ENCODE measurements around the gene GPBP1L1. TPM values are rescaled to one million over a fixed set of nuclear protein-coding genes. Genes with fewer than 3 reads are reported as not detected.
"Not testable (repeated sequence)": the region's sequence is repeated elsewhere in the genome, so short reads cannot be mapped to it uniquely, and the experiment has no call there.

Gene GPBP1L1
- 52.8 TPM for polyA plus RNA-seq (2013, experiment 1 of 2; ENCODE audit: insufficient read length)
- polyA plus RNA-seq (2013, experiment 2 of 2; ENCODE audit: insufficient read length) = 49.3 TPM

GRCh38 chr1:45686288-45687013 is at the start of gene GPBP1L1:
Gene GPBP1L1 (minus strand): TSS chr1:45686533. CDS start chr1:45659087, 27,446 bp downstream.
- peak; percentile 95 for DNase-seq

GRCh38 chr1:45730780-45731319 is 44.5 kb upstream of the GPBP1L1 start:
- DNase-seq = no peak

- no peak for DNase-seq
These were observed 43.9 kb upstream of the GPBP1L1 start for GRCh38 chr1:45730075-45730779.

- not testable (repeated sequence) for DNase-seq
These were observed 39.7 kb upstream of the GPBP1L1 start for GRCh38 chr1:45726007-45726406.

- DNase-seq = peak; percentile 5
These were observed 37.1 kb upstream of the GPBP1L1 start for GRCh38 chr1:45723248-45723930.

- DNase-seq = peak; percentile 71
These were observed 36.5 kb upstream of the GPBP1L1 start for GRCh38 chr1:45722809-45723208.

- peak; percentile 91 for DNase-seq
These were observed 34.9 kb upstream of the GPBP1L1 start for GRCh38 chr1:45721207-45721606.

- DNase-seq = no peak
These were observed 32.0 kb upstream of the GPBP1L1 start for GRCh38 chr1:45718289-45718688.

GRCh38 chr1:45717386-45717785 is 31.1 kb upstream of the GPBP1L1 start:
- DNase-seq = peak; percentile 46

- DNase-seq = no peak
These were observed 30.4 kb upstream of the GPBP1L1 start for GRCh38 chr1:45716700-45717099.

GRCh38 chr1:45713711-45714110 is 27.4 kb upstream of the GPBP1L1 start:
- no peak for DNase-seq

GRCh38 chr1:45704637-45705036 is 18.3 kb upstream of the GPBP1L1 start:
- DNase-seq = no peak

GRCh38 chr1:45694823-45695222 is 8.5 kb upstream of the GPBP1L1 start:
- DNase-seq = no peak

GRCh38 chr1:45693811-45694210 is 7.5 kb upstream of the GPBP1L1 start:
- DNase-seq = not testable (repeated sequence)

- DNase-seq = peak; percentile 90
These were observed 1.7 kb upstream of the GPBP1L1 start, which contains the start of gene TMEM69 for GRCh38 chr1:45687754-45688740. Gene TMEM69 (plus strand): TSS chr1:45688181. CDS start chr1:45691069, 2,888 bp downstream.

- peak; percentile 99 for DNase-seq
These were observed 851 bp upstream of the GPBP1L1 start for GRCh38 chr1:45687014-45687753.

- no peak for DNase-seq
These were observed 382 bp downstream of the GPBP1L1 start for GRCh38 chr1:45686015-45686287.

GRCh38 chr1:45685308-45686014 is 872 bp downstream of the GPBP1L1 start:
- no peak for DNase-seq

- no peak for DNase-seq
These were observed 1.9 kb downstream of the GPBP1L1 start for GRCh38 chr1:45684402-45684801.

GRCh38 chr1:45682942-45683341 is 3.4 kb downstream of the GPBP1L1 start:
- DNase-seq = no peak

All from fibroblast of skin of back (primary cell).